ENCODE data around the gene DPF3. TPM values are rescaled to one million over a fixed set of nuclear protein-coding genes. Genes with fewer than 3 reads are reported as not detected.

DPF3 gene
- total RNA-seq, 4 donors from 2014 or later, result 16.7 to 27.8 (median 20.3) TPM

DNA sequence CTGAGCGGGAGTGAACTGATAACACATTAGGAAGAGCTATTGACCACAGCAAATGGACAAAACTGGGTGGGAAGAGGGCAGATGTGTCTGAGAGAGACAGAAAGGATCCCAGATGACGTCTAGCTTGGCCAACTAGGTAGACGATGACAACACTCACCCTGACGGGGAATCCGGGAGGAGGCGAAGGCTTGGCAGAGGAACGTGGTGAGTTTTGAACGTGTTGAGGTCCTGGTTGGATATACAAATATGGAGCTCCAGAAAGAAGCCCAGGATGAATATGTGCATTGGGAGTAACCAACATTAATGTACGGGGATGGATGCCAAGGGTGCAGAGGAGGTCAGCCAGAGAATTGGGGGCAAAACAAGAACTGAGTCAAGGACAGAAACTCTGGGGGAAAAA, 60.7 kb downstream of the DPF3 start:
- intact Hi-C loops (cut with DNase I; ENCODE audit: low total_unique reads) (no loop called here), in situ Hi-C loops (cut with MboI; ENCODE audit: low sequenced_read_pairs in 4 of 4) (no loop called here)
- DNase-seq (no peak), ATAC-seq (no peak)
- H3K4me3 ChIP-seq, result no peak overlapping the region
- peaks cover 21 to 40% of the 10 kb centered on the region in 2 donors for H3K4me1 ChIP-seq
- peak overlapping the region in 3 of 4 donors; percentile 3 to 23 (median 4) for H3K27ac ChIP-seq
- no peaks in the 10 kb centered on the region for H3K9me3 ChIP-seq
- no peaks in the 10 kb centered on the region for H3K27me3 ChIP-seq
- TF ChIP-seq POLR2A (IDR thresholded peaks at IDR 0.05), result no peak
- TF ChIP-seq, protein P1, sequence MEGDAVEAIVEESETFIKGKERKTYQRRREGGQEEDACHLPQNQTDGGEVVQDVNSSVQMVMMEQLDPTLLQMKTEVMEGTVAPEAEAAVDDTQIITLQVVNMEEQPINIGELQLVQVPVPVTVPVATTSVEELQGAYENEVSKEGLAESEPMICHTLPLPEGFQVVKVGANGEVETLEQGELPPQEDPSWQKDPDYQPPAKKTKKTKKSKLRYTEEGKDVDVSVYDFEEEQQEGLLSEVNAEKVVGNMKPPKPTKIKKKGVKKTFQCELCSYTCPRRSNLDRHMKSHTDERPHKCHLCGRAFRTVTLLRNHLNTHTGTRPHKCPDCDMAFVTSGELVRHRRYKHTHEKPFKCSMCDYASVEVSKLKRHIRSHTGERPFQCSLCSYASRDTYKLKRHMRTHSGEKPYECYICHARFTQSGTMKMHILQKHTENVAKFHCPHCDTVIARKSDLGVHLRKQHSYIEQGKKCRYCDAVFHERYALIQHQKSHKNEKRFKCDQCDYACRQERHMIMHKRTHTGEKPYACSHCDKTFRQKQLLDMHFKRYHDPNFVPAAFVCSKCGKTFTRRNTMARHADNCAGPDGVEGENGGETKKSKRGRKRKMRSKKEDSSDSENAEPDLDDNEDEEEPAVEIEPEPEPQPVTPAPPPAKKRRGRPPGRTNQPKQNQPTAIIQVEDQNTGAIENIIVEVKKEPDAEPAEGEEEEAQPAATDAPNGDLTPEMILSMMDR (IDR thresholded peaks at IDR 0.05 in 4 of 5, conservative IDR thresholded peaks at IDR 0.05 in 1 of 5), result no peak
- H3K36me3 ChIP-seq, result no peaks in the 10 kb centered on the region

DNA sequence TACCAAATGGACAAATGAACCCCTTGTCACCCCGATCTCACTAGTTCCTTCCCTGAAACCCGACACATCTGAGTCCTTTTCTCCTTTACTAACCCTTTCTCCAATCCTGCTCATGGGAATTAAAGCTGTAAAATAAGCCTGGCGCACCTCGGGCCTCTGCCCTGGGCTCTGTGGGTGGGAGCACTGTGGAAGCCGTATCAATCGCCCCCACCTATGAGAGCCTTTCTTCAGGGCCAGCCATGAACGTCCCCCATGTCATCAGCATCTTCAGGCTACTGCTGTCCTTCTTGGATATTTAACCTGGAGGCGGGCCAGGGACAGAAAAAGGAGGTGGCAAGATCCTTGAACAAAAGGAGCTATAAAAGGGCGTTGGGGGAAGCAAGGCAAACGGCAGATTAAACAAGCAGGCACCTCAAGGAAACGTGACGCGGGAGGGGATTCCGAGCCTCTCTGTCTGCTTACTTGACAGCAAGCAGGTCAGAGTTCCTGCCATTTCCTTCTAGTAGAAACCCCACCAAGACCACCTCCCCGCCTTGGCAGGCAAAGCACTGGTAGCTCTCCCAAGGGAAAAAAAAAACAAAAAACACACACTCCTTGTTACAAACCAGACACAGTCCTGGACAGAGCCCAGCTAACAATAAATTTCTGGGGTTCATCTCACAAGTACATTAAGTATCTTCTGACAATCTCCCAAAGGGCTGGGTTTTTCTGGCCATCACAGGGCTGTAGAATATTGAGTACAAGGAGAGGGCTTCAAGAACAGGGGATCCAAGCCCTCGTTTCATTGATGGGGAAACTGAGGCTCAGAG, 62.9 kb downstream of the DPF3 start:
- no peaks in the 10 kb centered on the region for H3K36me3 ChIP-seq
- no peaks in the 10 kb centered on the region for H3K9me3 ChIP-seq
- no peaks in the 10 kb centered on the region for H3K27me3 ChIP-seq
- no peak for ATAC-seq
- in situ Hi-C loops (cut with MboI; ENCODE audit: low sequenced_read_pairs in 4 of 4), result no loop called here
- H3K4me1 ChIP-seq, result peaks cover 26 to 47% of the 10 kb centered on the region in 2 donors
- intact Hi-C loops (cut with DNase I; ENCODE audit: low total_unique reads), result no loop called here
- peak overlapping the region; percentile 71 to 79 (median 76) for H3K27ac ChIP-seq
- TF ChIP-seq POLR2A (IDR thresholded peaks at IDR 0.05), result no peak
- TF ChIP-seq, protein P1 (IDR thresholded peaks at IDR 0.05 in 4 of 5, conservative IDR thresholded peaks at IDR 0.05 in 1 of 5), result no peak
- DNase-seq, result peak in 1 of 2 donors; percentile 47
- H3K4me3 ChIP-seq, result no peak overlapping the region

DNA sequence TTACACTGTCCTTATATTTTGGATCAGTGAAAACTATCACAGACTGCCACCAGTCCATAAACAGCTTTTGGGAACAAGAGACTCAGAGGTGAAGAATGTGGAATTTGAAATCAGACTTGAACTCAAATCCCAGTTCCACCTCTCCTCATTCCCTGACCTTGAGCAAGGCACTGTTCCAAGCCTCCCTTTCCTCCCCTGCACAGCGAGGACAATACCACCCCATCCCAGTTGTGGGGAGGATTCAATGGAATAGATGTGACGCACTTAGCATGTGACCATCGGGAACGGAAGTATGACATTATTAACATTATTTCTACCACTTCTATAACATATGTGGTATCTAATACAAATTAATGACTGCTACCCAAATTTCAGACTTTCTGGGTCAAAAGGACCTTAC, 63.5 kb downstream of the DPF3 start:
- Histone ChIP-seq H3K4me1 (peaks cover 32 to 47% of the 10 kb centered on the region in 2 donors), H3K27me3 (no peaks in the 10 kb centered on the region), H3K4me3 (no peak overlapping the region), H3K27ac (peak overlapping the region; percentile 71 to 79 (median 76)), H3K9me3 (no peaks in the 10 kb centered on the region), H3K36me3 (no peaks in the 10 kb centered on the region)
- TF ChIP-seq POLR2A (IDR thresholded peaks at IDR 0.05), result no peak
- TF ChIP-seq, protein P1 (IDR thresholded peaks at IDR 0.05 in 4 of 5, conservative IDR thresholded peaks at IDR 0.05 in 1 of 5), result no peak
- in situ Hi-C loops (cut with MboI; ENCODE audit: low sequenced_read_pairs in 4 of 4) (no loop called here), intact Hi-C loops (cut with DNase I; ENCODE audit: low total_unique reads) (no loop called here)
- DNase-seq (no peak), ATAC-seq (no peak)

DNA sequence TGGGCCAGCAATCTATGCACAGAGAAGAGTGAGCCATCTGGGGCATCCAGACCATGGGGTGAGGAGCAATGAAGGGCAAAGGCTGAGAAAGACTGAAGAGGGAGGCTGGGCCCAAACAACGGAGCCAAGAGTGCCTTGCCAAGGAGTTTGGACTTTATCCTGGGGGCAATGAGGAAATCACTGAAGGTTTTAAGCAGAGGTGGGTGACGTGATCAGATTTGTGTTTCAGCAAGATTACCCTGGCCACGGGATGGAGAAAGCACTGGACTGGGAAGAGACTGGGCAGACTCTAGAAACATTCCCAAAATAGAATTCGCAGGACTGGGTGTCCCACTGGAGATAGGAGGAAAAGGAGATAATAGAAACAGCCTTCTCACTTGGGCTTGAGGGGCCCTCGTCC, 65.3 kb downstream of the DPF3 start:
- ATAC-seq (peak; percentile 79 to 94), DNase-seq (peak; percentile 46 to 88)
- TF ChIP-seq, protein P1 (IDR thresholded peaks at IDR 0.05 in 4 of 5, conservative IDR thresholded peaks at IDR 0.05 in 1 of 5), result no peak
- in situ Hi-C loops (cut with MboI; ENCODE audit: low sequenced_read_pairs in 4 of 4), result no loop called here
- Histone ChIP-seq H3K9me3 (no peaks in the 10 kb centered on the region), H3K4me1 (peaks cover 42 to 47% of the 10 kb centered on the region in 2 donors), H3K27ac (peak overlapping the region; percentile 71 to 79 (median 76)), H3K4me3 (no peak overlapping the region), H3K36me3 (no peaks in the 10 kb centered on the region), H3K27me3 (no peaks in the 10 kb centered on the region)
- intact Hi-C loops (cut with DNase I; ENCODE audit: low total_unique reads), result loop anchor here (2.0 kb wide), 1 partner anchor 16 kb away; no protein-coding TSS in a partner anchor

Data from gastrocnemius medialis (tissue), 4 donors.